Body of pancreas (tissue), 4 donors: ENCODE data around the gene YIPF2. TPM values are rescaled to one million over a fixed set of nuclear protein-coding genes. Genes with fewer than 3 reads are reported as not detected.

ENCODE experiments used
- ATAC-seq: fragments of 150-250 bp; one replicate; pipeline ENCODE4 v1.9.1; 2016
- DNase-seq, 4 donors: peaks; one replicate each; pipeline ENCODE4 v3.0.0-alpha.2; 2019
- H3K27ac ChIP-seq, 4 donors: fragments of 200-600 bp; sonication (generic); 1 replicate in 3 of 4; 2 replicates in 1 of 4; pipeline versions ENCODE4 v1.5.1 to v1.6.1; 2016 to 2019; ENCODE audit warnings: mild to moderate bottlenecking in 1 of 4, mixed read lengths in 1 of 4, moderate library complexity in 1 of 4
- H3K27me3 ChIP-seq, 2 donors: fragments of 200-600 bp; sonication (generic); one replicate each; pipeline ENCODE4 v1.6.0; 2016; ENCODE audit warnings: mild to moderate bottlenecking in 1 of 2
- H3K36me3 ChIP-seq, 2 donors: fragments of 200-600 bp; sonication (generic); replicated peaks in 1 of 2; 2 replicates each; pipeline ENCODE4 v1.5.1; 2016; ENCODE audit warnings: low read depth in 2 of 2; ENCODE audit not compliant: insufficient read depth in 1 of 2
- H3K4me1 ChIP-seq: fragments of 200-600 bp; sonication (generic); one replicate; pipeline ENCODE4 v1.6.0; 2016
- H3K4me3 ChIP-seq, 2 donors: fragments of 200-600 bp; sonication (generic); 1 replicate in 1 of 2; 2 replicates in 1 of 2; pipeline ENCODE4 v1.5.1; 2016 to 2019
- H3K9me3 ChIP-seq, 3 donors: fragments of 200-600 bp; sonication (generic); 1 replicate in 2 of 3; 2 replicates in 1 of 3; pipeline ENCODE4 v1.5.1; 2016
- POLR2A ChIP-seq, 3 donors: fragments of 450-650 bp; IDR thresholded peaks; one replicate each; pipeline ENCODE4 v1.6.1; 2016; ENCODE audit warnings: antibody characterized with exemption in 3 of 3, mild to moderate bottlenecking in 2 of 3
- WGBS, 2 donors: methylation state at CpG; one replicate each; pipeline ENCODE4 v1.1.5; 2017; 5-methylcytosine and 5-hydroxymethylcytosine counted together
- intact Hi-C: fragments of 100-400 bp; cut with DNase I; formaldehyde crosslinking; loops from one replicate; pipeline ENCODE4 v1.15.1; 2023
- total RNA-seq, 2 donors: library from RNA; depleted of rRNA; stranded (reverse); fragments of >200 nt; gene quantifications; one replicate each; pipeline ENCODE4 v1.1.0, GENCODE V29; 2016
- TF ChIP-seq, protein P1 (sequence below), 7 experiments: fragments of 450-650 bp in 4 of 7; fragments of 200-600 bp in 3 of 7; sonication (generic) in 3 of 7; IDR thresholded peaks; one replicate each; pipeline ENCODE4 v1.5.1; 2016 to 2019; ENCODE audit warnings: antibody characterized with exemption in 7 of 7

The YIPF2 gene
- total RNA-seq, 2 donors from 2014 or later = 52.7 to 55.3 TPM

- H3K4me1 ChIP-seq = peaks cover 19% of the 10 kb centered on the region
- H3K36me3 ChIP-seq = peaks cover 0 to 9% of the 10 kb centered on the region in 2 donors
- ATAC-seq (no peak), DNase-seq (no peak)
- TF ChIP-seq, protein P1, sequence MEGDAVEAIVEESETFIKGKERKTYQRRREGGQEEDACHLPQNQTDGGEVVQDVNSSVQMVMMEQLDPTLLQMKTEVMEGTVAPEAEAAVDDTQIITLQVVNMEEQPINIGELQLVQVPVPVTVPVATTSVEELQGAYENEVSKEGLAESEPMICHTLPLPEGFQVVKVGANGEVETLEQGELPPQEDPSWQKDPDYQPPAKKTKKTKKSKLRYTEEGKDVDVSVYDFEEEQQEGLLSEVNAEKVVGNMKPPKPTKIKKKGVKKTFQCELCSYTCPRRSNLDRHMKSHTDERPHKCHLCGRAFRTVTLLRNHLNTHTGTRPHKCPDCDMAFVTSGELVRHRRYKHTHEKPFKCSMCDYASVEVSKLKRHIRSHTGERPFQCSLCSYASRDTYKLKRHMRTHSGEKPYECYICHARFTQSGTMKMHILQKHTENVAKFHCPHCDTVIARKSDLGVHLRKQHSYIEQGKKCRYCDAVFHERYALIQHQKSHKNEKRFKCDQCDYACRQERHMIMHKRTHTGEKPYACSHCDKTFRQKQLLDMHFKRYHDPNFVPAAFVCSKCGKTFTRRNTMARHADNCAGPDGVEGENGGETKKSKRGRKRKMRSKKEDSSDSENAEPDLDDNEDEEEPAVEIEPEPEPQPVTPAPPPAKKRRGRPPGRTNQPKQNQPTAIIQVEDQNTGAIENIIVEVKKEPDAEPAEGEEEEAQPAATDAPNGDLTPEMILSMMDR (IDR thresholded peaks at IDR 0.05) = no peak
- no peak for TF ChIP-seq POLR2A (IDR thresholded peaks at IDR 0.05)
- H3K27me3 ChIP-seq = no peaks in the 10 kb centered on the region
- no peaks in the 10 kb centered on the region for H3K9me3 ChIP-seq
- WGBS, 2 donors = 92 to 95% methylated on average over 9 to 11 of the region's 11 CpGs
- intact Hi-C loops = no loop called here
- no peak overlapping the region for H3K4me3 ChIP-seq
- peak overlapping the region in 3 of 4 donors; percentile 22 to 37 (median 27) for H3K27ac ChIP-seq
Measured at GRCh38 chr19:10918359-10918758, 10.1 kb downstream of the YIPF2 start.

- H3K4me3 ChIP-seq = no peak overlapping the region
- no peak overlapping the region for H3K27ac ChIP-seq
- peaks cover 0 to 7% of the 10 kb centered on the region in 2 donors for H3K36me3 ChIP-seq
- no peak for ATAC-seq
- no peaks in the 10 kb centered on the region for H3K9me3 ChIP-seq
- WGBS, 2 donors = 71 to 87% methylated on average over 5 to 6 of the region's 6 CpGs
- intact Hi-C loops = no loop called here
- no peak for TF ChIP-seq POLR2A (IDR thresholded peaks at IDR 0.05)
- DNase-seq = no peak
- peaks cover 19% of the 10 kb centered on the region for H3K4me1 ChIP-seq
- no peaks in the 10 kb centered on the region for H3K27me3 ChIP-seq
Measured at GRCh38 chr19:10916602-10917001, 11.8 kb downstream of the YIPF2 start.

DNA sequence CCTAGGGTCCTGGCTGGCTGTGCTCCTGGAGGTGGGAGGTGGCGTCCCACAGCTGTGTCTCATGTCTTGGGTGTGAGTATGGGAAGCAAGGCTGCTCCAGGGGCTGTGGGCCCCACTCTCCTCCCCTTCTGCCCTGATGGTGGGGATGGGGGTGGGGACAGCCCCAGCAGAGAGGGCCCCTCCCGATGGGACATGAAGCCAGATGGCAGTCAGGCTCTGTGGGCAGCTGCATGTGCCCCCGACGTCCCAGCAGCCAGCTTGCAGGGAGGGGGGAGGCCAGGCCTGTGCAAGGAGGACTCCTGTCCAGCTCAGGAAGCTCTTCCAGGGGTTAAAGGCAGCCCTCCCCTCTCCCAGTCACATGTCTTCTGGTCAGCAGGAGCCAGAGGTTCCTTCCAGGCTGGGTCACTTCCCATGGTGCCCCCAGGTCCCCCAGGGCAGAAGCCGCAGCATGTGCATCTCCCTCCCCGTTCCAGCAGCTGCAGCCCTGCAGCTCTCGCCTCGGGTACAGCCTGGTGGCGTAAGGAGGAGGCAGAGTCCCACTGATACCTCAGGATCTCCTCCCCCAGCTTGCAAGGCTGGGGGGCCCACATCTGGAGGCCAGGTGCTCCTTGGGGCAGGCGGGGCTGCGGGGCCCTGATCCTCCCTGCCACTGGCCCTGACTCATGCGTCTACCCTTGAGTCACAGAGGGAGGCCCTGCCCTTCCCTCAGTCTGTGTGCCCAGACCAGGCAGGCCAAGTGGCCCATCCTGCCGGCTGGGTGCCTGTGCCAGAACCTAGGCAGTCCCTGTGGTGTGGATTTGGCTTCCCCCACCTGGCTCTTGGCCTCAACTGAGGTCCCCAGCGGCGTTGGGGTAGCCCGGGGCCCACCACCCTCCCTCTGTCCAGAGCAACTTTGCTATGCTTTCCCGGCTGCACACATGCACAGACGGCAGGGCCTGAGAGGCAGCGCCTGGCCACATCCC is 13.0 kb downstream of the YIPF2 start:
- intact Hi-C loops = no loop called here
- H3K36me3 ChIP-seq = peaks cover 0 to 8% of the 10 kb centered on the region in 2 donors
- no peaks in the 10 kb centered on the region for H3K9me3 ChIP-seq
- no peaks in the 10 kb centered on the region for H3K27me3 ChIP-seq
- no peak overlapping the region for H3K4me3 ChIP-seq
- peaks cover 19% of the 10 kb centered on the region for H3K4me1 ChIP-seq
- no peak overlapping the region for H3K27ac ChIP-seq
- ATAC-seq (no peak), DNase-seq (no peak)
- 94 to 97% methylated on average over 6 to 19 of the region's 19 CpGs for WGBS, 2 donors
- TF ChIP-seq, protein P1 (IDR thresholded peaks at IDR 0.05) = no peak
- TF ChIP-seq POLR2A (IDR thresholded peaks at IDR 0.05) = no peak

DNA sequence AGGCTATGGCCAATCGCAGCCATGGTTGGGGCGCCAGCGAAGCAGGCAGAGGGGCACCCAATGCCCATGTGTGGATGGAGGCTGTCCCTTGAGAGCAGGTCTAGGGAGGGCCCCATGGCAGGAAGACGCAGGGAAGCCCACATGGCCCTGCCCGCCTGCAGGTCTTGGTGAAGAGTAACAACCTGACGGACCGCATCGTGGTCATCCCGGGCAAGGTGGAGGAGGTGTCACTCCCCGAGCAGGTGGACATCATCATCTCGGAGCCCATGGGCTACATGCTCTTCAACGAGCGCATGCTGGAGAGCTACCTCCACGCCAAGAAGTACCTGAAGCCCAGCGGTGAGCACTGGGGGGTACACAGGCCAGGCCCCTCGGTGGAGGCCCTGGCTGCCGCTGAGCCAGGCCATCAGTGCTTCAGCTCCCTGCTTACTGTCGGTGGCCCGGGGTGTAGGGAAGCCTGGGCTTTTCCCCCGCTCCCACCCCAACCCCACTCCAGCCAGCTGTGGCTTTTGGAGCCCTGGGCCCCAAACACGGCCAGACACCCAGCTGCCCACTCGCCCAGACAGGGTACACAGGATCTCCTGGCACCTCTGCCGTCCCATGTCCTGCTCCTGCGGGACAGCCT is 14.6 kb downstream of the YIPF2 start:
- intact Hi-C loops = no loop called here
- WGBS, 2 donors = 89 to 91% methylated on average over 5 to 24 of the region's 24 CpGs
- ATAC-seq (no peak), DNase-seq (no peak)
- Histone ChIP-seq H3K9me3 (no peaks in the 10 kb centered on the region), H3K36me3 (peaks cover 3 to 13% of the 10 kb centered on the region in 2 donors), H3K4me1 (peaks cover 3% of the 10 kb centered on the region), H3K27ac (no peak overlapping the region), H3K27me3 (no peaks in the 10 kb centered on the region), H3K4me3 (no peak overlapping the region)
- TF ChIP-seq, protein P1 (IDR thresholded peaks at IDR 0.05) = no peak
- no peak for TF ChIP-seq POLR2A (IDR thresholded peaks at IDR 0.05)

DNA sequence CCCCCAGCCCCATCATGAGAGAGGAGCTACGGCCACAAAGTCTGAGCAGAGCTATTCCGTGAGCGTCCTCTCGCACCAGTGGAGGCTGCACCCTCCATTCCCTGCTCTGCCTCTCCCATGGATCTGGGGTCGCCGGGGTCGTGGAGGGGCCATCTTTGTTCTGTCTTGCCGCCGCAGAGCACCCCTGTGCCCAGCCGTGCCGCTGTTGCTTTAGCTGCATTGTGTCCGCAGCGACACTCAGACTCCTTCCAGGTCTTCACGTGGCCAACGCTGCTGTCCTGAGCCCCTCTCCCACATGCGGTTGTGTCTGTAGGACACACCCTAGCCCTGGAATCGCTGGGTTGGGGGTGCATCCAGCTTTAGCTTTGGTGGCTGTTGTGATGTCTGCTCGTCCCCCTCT is 15.8 kb downstream of the YIPF2 start:
- Histone ChIP-seq H3K36me3 (peaks cover 12 to 18% of the 10 kb centered on the region in 2 donors), H3K27me3 (no peaks in the 10 kb centered on the region)

More for the DNA sequence above, 15.8 kb downstream of the YIPF2 start:
- DNase-seq (no peak), ATAC-seq (no peak)
- intact Hi-C loops = no loop called here
- Histone ChIP-seq H3K4me1 (no peaks in the 10 kb centered on the region), H3K9me3 (no peaks in the 10 kb centered on the region), H3K4me3 (no peak overlapping the region), H3K27ac (no peak overlapping the region)
- TF ChIP-seq, protein P1 (IDR thresholded peaks at IDR 0.05) = no peak
- no peak for TF ChIP-seq POLR2A (IDR thresholded peaks at IDR 0.05)
- WGBS, 2 donors = 94% methylated on average over 18 of the region's 18 CpGs; no CpG with 5 or more reads in 1 of the 2 donors
